ENCODE results near the gene TNFRSF8. TPM values are rescaled to one million over a fixed set of nuclear protein-coding genes. Genes with fewer than 3 reads are reported as not detected.

The TNFRSF8 gene
- total and polyA plus RNA-seq, 7 donors, result 0.68 to 1.8 (median 0.87) TPM; not detected in 1

- peaks cover 0 to 8% (median 7%) of the 10 kb centered on the region in 4 donors for H3K4me1 ChIP-seq
- H3K4me3 ChIP-seq, result no peak overlapping the region
- H3K9me3 ChIP-seq, result no peaks in the 10 kb centered on the region
- WGBS, 2 donors, result 33 to 51% methylated on average over 14 of the region's 14 CpGs
- no peak overlapping the region for H3K27ac ChIP-seq
- no peak for DNase-seq
- peaks cover 16 to 60% (median 19%) of the 10 kb centered on the region in 3 donors for H3K27me3 ChIP-seq
- intact Hi-C loops (cut with DNase I), result no loop called here
- no peak for TF ChIP-seq CTCF (IDR thresholded peaks at IDR 0.05)
- no peak for TF ChIP-seq POLR2AphosphoS5 (IDR thresholded peaks at IDR 0.05)
- TF ChIP-seq EP300 (IDR thresholded peaks at IDR 0.05), result no peak
- no peak for TF ChIP-seq POLR2A (IDR thresholded peaks at IDR 0.05)
- no peaks in the 10 kb centered on the region for H3K36me3 ChIP-seq
Observed at GRCh38 chr1:12067900-12068821, 5.1 kb downstream of the TNFRSF8 start.

GRCh38 chr1:12069623-12070244 is 6.6 kb downstream of the TNFRSF8 start:
- no peak for TF ChIP-seq POLR2A (IDR thresholded peaks at IDR 0.05)
- TF ChIP-seq EP300 (IDR thresholded peaks at IDR 0.05), result no peak
- no peak for TF ChIP-seq CTCF (IDR thresholded peaks at IDR 0.05)
- TF ChIP-seq POLR2AphosphoS5 (IDR thresholded peaks at IDR 0.05), result no peak
- H3K4me3 ChIP-seq, result no peak overlapping the region
- peaks cover under 1 to 44% (median 4%) of the 10 kb centered on the region in 3 donors for H3K27me3 ChIP-seq
- intact Hi-C loops (cut with DNase I), result no loop called here
- H3K36me3 ChIP-seq, result no peaks in the 10 kb centered on the region
- DNase-seq, result no peak
- H3K9me3 ChIP-seq, result no peaks in the 10 kb centered on the region
- 62 to 66% methylated on average over 10 of the region's 10 CpGs for WGBS, 2 donors
- H3K4me1 ChIP-seq, result no peaks in the 10 kb centered on the region
- no peak overlapping the region for H3K27ac ChIP-seq

- WGBS, 2 donors, result 68 to 89% methylated on average over 3 of the region's 3 CpGs
- DNase-seq, result no peak
- H3K4me3 ChIP-seq, result no peak overlapping the region
- peaks cover 0 to 24% (median 3%) of the 10 kb centered on the region in 3 donors for H3K27me3 ChIP-seq
- no peak overlapping the region for H3K27ac ChIP-seq
- H3K9me3 ChIP-seq, result no peaks in the 10 kb centered on the region
- intact Hi-C loops (cut with DNase I), result no loop called here
- H3K36me3 ChIP-seq, result no peaks in the 10 kb centered on the region
- peaks cover 0 to 11% (median 5%) of the 10 kb centered on the region in 4 donors for H3K4me1 ChIP-seq
- TF ChIP-seq POLR2A (IDR thresholded peaks at IDR 0.05) (no peak), POLR2AphosphoS5 (IDR thresholded peaks at IDR 0.05) (no peak), CTCF (IDR thresholded peaks at IDR 0.05) (no peak), EP300 (IDR thresholded peaks at IDR 0.05) (no peak)
Observed at GRCh38 chr1:12071892-12072291, 8.8 kb downstream of the TNFRSF8 start.

GRCh38 chr1:12072741-12073140 is 9.6 kb downstream of the TNFRSF8 start:
- H3K9me3 ChIP-seq, result no peaks in the 10 kb centered on the region
- peaks cover 0 to 11% (median 5%) of the 10 kb centered on the region in 4 donors for H3K4me1 ChIP-seq
- peaks cover 0 to 15% (median 0%) of the 10 kb centered on the region in 3 donors for H3K27me3 ChIP-seq
- TF ChIP-seq POLR2AphosphoS5 (IDR thresholded peaks at IDR 0.05) (no peak), CTCF (IDR thresholded peaks at IDR 0.05) (no peak), POLR2A (IDR thresholded peaks at IDR 0.05) (no peak), EP300 (IDR thresholded peaks at IDR 0.05) (no peak)
- H3K36me3 ChIP-seq, result no peaks in the 10 kb centered on the region
- H3K4me3 ChIP-seq, result no peak overlapping the region
- intact Hi-C loops (cut with DNase I), result no loop called here
- DNase-seq, result no peak
- 81 to 84% methylated on average over 8 of the region's 8 CpGs for WGBS, 2 donors
- no peak overlapping the region for H3K27ac ChIP-seq
